ENCODE results near the gene DUS1L. TPM values are rescaled to one million over a fixed set of nuclear protein-coding genes. Genes with fewer than 3 reads are reported as not detected.

The DUS1L gene
- polyA plus RNA-seq, 1 donor (not counting 4 experiments of a cell fraction or from before 2014, with no cell fraction given) = 49.1 TPM

DNA sequence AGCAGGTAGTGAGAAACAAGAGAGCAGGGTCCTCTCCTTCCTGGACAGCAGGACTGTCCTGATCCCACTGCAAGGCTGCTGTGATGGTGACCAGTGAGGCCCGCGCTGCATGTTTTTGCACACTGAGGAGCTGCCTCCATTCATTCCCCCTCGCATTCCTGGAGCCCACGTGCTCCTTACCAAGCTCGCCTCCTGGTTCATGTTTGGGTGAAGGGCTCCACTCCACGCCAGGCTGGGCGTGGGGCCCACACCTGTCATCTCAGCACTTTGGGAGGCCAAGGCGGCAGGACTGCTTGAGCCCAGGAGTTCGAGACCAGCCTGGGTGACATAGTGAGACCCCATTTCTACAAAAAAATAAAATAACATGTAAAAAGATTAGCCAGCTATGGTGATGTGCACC, 47.8 kb upstream of the DUS1L start:
- Histone ChIP-seq H3K9me1 (ENCODE audit: control insufficient read depth, extremely low read depth, insufficient read depth, low read length) (no peaks in the 10 kb centered on the region), H3K36me3 (ENCODE audit: control insufficient read depth in 2 of 2, extremely low read depth in 1 of 2, insufficient read depth in 2 of 2, low read length in 2 of 2) (peaks cover 6 to 12% of the 10 kb centered on the region in 2 experiments), H3K27ac (ENCODE audit: control insufficient read depth, insufficient read depth, low read length) (no peak overlapping the region), H3K27me3 (ENCODE audit: control insufficient read depth, extremely low read depth, insufficient read depth, low read length) (no peaks in the 10 kb centered on the region), H3K4me1 (ENCODE audit: control insufficient read depth, extremely low read depth, insufficient read depth, low read length) (peaks cover 4% of the 10 kb centered on the region), H3K9ac (ENCODE audit: control insufficient read depth, extremely low read depth, insufficient read depth, low read length) (no peak overlapping the region), H2AFZ (ENCODE audit: control insufficient read depth, low read length) (no peak overlapping the region), H3K9me3 (ENCODE audit: control insufficient read depth, low read depth, low read length) (no peaks in the 10 kb centered on the region), H3K4me3 (ENCODE audit: control insufficient read depth in 2 of 3, extremely low read depth in 1 of 3, insufficient read depth in 2 of 3, low read depth in 1 of 3, low read length in 3 of 3) (no peak overlapping the region), H3K4me2 (ENCODE audit: control insufficient read depth, extremely low read depth, insufficient read depth, low read depth, low read length) (no peak overlapping the region), H4K20me1 (ENCODE audit: control insufficient read depth, extremely low read depth, insufficient read depth, low read length) (no peaks in the 10 kb centered on the region), H3K79me2 (ENCODE audit: control insufficient read depth, insufficient read depth, low read length) (no peaks in the 10 kb centered on the region)
- dilution Hi-C loops (cut with MboI; ENCODE audit: extremely low pct_ligation_motif_present, low sequenced_read_pairs) = no loop called here
- TF ChIP-seq, protein P1, sequence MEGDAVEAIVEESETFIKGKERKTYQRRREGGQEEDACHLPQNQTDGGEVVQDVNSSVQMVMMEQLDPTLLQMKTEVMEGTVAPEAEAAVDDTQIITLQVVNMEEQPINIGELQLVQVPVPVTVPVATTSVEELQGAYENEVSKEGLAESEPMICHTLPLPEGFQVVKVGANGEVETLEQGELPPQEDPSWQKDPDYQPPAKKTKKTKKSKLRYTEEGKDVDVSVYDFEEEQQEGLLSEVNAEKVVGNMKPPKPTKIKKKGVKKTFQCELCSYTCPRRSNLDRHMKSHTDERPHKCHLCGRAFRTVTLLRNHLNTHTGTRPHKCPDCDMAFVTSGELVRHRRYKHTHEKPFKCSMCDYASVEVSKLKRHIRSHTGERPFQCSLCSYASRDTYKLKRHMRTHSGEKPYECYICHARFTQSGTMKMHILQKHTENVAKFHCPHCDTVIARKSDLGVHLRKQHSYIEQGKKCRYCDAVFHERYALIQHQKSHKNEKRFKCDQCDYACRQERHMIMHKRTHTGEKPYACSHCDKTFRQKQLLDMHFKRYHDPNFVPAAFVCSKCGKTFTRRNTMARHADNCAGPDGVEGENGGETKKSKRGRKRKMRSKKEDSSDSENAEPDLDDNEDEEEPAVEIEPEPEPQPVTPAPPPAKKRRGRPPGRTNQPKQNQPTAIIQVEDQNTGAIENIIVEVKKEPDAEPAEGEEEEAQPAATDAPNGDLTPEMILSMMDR (optimal IDR thresholded peaks at IDR 0.05 in 1 of 3, IDR thresholded peaks at IDR 0.05 in 1 of 3, conservative IDR thresholded peaks at IDR 0.05 in 1 of 3; ENCODE audit: extremely low read depth in 1 of 3, insufficient read depth in 2 of 3, low read length in 3 of 3) = no peak
- TF ChIP-seq EZH2 (IDR thresholded peaks at IDR 0.05; ENCODE audit: low read length) = no peak
- DNase-seq (ENCODE audit: low read depth, low spot score) = no peak
- FAIRE-seq = no peak

GRCh38 chr17:82112914-82113311, 47.3 kb upstream of the DUS1L start:
- Histone ChIP-seq H3K27ac (ENCODE audit: control insufficient read depth, insufficient read depth, low read length) (no peak overlapping the region), H3K4me1 (ENCODE audit: control insufficient read depth, extremely low read depth, insufficient read depth, low read length) (peaks cover 4% of the 10 kb centered on the region), H3K36me3 (ENCODE audit: control insufficient read depth in 2 of 2, extremely low read depth in 1 of 2, insufficient read depth in 2 of 2, low read length in 2 of 2) (peaks cover 6 to 12% of the 10 kb centered on the region in 2 experiments), H3K4me3 (ENCODE audit: control insufficient read depth in 2 of 3, extremely low read depth in 1 of 3, insufficient read depth in 2 of 3, low read depth in 1 of 3, low read length in 3 of 3) (no peak overlapping the region), H3K9ac (ENCODE audit: control insufficient read depth, extremely low read depth, insufficient read depth, low read length) (no peak overlapping the region), H2AFZ (ENCODE audit: control insufficient read depth, low read length) (no peak overlapping the region), H3K79me2 (ENCODE audit: control insufficient read depth, insufficient read depth, low read length) (no peaks in the 10 kb centered on the region), H4K20me1 (ENCODE audit: control insufficient read depth, extremely low read depth, insufficient read depth, low read length) (no peaks in the 10 kb centered on the region), H3K27me3 (ENCODE audit: control insufficient read depth, extremely low read depth, insufficient read depth, low read length) (no peaks in the 10 kb centered on the region), H3K4me2 (ENCODE audit: control insufficient read depth, extremely low read depth, insufficient read depth, low read depth, low read length) (no peak overlapping the region), H3K9me1 (ENCODE audit: control insufficient read depth, extremely low read depth, insufficient read depth, low read length) (no peaks in the 10 kb centered on the region), H3K9me3 (ENCODE audit: control insufficient read depth, low read depth, low read length) (no peaks in the 10 kb centered on the region)
- no peak for TF ChIP-seq EZH2 (IDR thresholded peaks at IDR 0.05; ENCODE audit: low read length)
- TF ChIP-seq, protein P1 (optimal IDR thresholded peaks at IDR 0.05 in 1 of 3, IDR thresholded peaks at IDR 0.05 in 1 of 3, conservative IDR thresholded peaks at IDR 0.05 in 1 of 3; ENCODE audit: extremely low read depth in 1 of 3, insufficient read depth in 2 of 3, low read length in 3 of 3) = no peak
- FAIRE-seq (no peak), DNase-seq (ENCODE audit: low read depth, low spot score) (no peak)
- dilution Hi-C loops (cut with MboI; ENCODE audit: extremely low pct_ligation_motif_present, low sequenced_read_pairs) = no loop called here

Measured in keratinocyte (primary cell).